H1 (cell line): ENCODE data around the gene ATP10D. TPM values are rescaled to one million over a fixed set of nuclear protein-coding genes. Genes with fewer than 3 reads are reported as not detected.

Experiments used
- polyA plus RNA-seq, 7 experiments: library from polyadenylated mRNA; depleted of rRNA in 3 of 7; stranded (reverse) in 5 of 7; unstranded in 2 of 7; fragments of >200 nt in 5 of 7; fragments of 200-250 nt in 2 of 7; gene quantifications; 1 replicate in 5 of 7; 2 replicates in 1 of 7; 4 replicates in 1 of 7; pipeline versions ENCODE4 v1.2.1 to v1.2.3, GENCODE V29; 2011 to 2013; ENCODE audit warnings: missing spikeins in 2 of 7, mixed read lengths in 2 of 7
- total RNA-seq: library from RNA; stranded (reverse); fragmentation: NEBNext Ultra II Directional; extraction: Animal tissue kit (Norgen Biotek cat#: 25700); gene quantifications from 2 replicates; pipeline ENCODE4 v1.2.1, GENCODE V29; 2021
- TF ChIP-seq, protein P1 (sequence below), 3 experiments: IDR thresholded peaks; 1 replicate in 2 of 3; 2 replicates in 1 of 3; pipeline versions ENCODE4 v1.5.1 to v1.6.1; 2011; ENCODE audit warnings: low read length in 3 of 3, mild to moderate bottlenecking in 3 of 3, inconsistent platforms in 2 of 3, low read depth in 1 of 3, moderate library complexity in 1 of 3; ENCODE audit not compliant: insufficient read depth in 1 of 3; ENCODE audit errors: control extremely low read depth in 1 of 3

Gene ATP10D
- total and polyA plus RNA-seq, 2 of the 8 experiments (the other 6 are each of a cell fraction or from before 2014, with no cell fraction given): 2.9 to 5.9 TPM

GRCh38 chr4:47566969-47567368 is 81.9 kb downstream of the ATP10D start (continued):
- TF ChIP-seq, protein P1, sequence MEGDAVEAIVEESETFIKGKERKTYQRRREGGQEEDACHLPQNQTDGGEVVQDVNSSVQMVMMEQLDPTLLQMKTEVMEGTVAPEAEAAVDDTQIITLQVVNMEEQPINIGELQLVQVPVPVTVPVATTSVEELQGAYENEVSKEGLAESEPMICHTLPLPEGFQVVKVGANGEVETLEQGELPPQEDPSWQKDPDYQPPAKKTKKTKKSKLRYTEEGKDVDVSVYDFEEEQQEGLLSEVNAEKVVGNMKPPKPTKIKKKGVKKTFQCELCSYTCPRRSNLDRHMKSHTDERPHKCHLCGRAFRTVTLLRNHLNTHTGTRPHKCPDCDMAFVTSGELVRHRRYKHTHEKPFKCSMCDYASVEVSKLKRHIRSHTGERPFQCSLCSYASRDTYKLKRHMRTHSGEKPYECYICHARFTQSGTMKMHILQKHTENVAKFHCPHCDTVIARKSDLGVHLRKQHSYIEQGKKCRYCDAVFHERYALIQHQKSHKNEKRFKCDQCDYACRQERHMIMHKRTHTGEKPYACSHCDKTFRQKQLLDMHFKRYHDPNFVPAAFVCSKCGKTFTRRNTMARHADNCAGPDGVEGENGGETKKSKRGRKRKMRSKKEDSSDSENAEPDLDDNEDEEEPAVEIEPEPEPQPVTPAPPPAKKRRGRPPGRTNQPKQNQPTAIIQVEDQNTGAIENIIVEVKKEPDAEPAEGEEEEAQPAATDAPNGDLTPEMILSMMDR (IDR thresholded peaks at IDR 0.05; ENCODE audit: control extremely low read depth in 1 of 3, insufficient read depth in 1 of 3, low read depth in 1 of 3, low read length in 3 of 3): no peak
